ENCODE measurements around the gene SPRTN. TPM values are rescaled to one million over a fixed set of nuclear protein-coding genes. Genes with fewer than 3 reads are reported as not detected.
A peak's percentile ranks its signal among the peaks of the same experiment; 100 is the strongest.

SPRTN gene
- total RNA-seq, 1 experiment from 2014 or later = 14.9 TPM

DNA sequence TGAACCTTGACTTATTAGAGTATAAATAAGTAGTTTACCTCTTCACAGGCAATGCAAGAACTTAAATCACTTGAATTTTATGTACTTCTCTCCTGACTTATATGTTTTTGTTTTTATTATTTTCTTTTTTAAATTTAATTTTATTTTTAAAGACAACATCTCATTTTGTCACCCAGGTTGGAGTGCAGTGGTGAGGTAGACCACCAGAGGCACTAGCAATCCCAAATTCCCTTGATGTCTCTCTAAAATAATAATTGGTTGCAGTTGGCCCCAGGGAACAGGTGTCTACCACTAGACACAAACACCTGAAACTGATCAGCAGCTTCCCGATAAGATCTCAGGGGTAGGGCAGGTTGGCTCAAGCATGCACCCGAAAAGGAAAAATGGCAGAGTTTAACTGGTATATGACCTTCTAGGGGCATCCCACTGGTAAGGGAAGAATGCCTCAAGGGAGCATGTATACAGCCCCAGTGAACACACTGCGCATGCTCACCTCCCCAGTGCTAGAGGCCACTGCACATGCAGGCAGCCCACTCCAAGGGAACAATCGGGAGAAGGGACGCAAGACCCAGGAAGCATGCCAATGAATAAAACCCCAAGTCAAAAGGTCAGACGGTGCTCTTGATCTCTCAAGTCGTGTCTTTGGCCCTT is 15.1 kb upstream of the SPRTN start:
- Histone ChIP-seq H3K9ac (ENCODE audit: low read length) (no peak overlapping the region), H3K9me2 (ENCODE audit: insufficient read depth) (no peaks in the 10 kb centered on the region), H3K4me2 (ENCODE audit: low read length) (no peak overlapping the region), H3K27me3 (ENCODE audit: insufficient read depth, low read length) (no peaks in the 10 kb centered on the region), H3K4me3 (replicated peaks in 1 of 2; ENCODE audit: low read depth in 1 of 2, low read length in 2 of 2) (no peak overlapping the region), H3K27ac (ENCODE audit: low read depth, low read length) (no peak overlapping the region), H3K4me1 (ENCODE audit: control insufficient read depth in 1 of 2, insufficient read depth in 2 of 2, low read length in 2 of 2) (no peaks in the 10 kb centered on the region), H2AFZ (ENCODE audit: low read depth, low read length, poor library complexity, severe bottlenecking) (no peak overlapping the region), H4K20me1 (ENCODE audit: insufficient read depth) (no peaks in the 10 kb centered on the region), H3K9me3 (ENCODE audit: control insufficient read depth in 1 of 2, insufficient read depth in 1 of 2, low read depth in 1 of 2, low read length in 2 of 2) (no peaks in the 10 kb centered on the region), H3K79me2 (ENCODE audit: insufficient read depth, low read length) (no peaks in the 10 kb centered on the region), H3K36me3 (ENCODE audit: control insufficient read depth in 1 of 2, insufficient read depth in 2 of 2, low read length in 2 of 2) (no peaks in the 10 kb centered on the region)
- ChIA-PET RAD21 (ENCODE audit: low non-redundant PET in 1 of 2, low total read pairs in 2 of 2, uncharacterized antibody in 2 of 2, unreplicated experiment in 2 of 2) (no interaction called here), POLR2A (no interaction called here), CTCF (no interaction called here)
- ATAC-seq (no peak), DNase-seq (ENCODE audit: low read depth, low spot score) (no peak)
- intact Hi-C loops (cut with micrococcal nuclease) = no loop called here
- TF ChIP-seq JUND (IDR thresholded peaks at IDR 0.05) (no peak), SP1 (IDR thresholded peaks at IDR 0.05; ENCODE audit: low read depth) (no peak)
- TF ChIP-seq, protein P1, sequence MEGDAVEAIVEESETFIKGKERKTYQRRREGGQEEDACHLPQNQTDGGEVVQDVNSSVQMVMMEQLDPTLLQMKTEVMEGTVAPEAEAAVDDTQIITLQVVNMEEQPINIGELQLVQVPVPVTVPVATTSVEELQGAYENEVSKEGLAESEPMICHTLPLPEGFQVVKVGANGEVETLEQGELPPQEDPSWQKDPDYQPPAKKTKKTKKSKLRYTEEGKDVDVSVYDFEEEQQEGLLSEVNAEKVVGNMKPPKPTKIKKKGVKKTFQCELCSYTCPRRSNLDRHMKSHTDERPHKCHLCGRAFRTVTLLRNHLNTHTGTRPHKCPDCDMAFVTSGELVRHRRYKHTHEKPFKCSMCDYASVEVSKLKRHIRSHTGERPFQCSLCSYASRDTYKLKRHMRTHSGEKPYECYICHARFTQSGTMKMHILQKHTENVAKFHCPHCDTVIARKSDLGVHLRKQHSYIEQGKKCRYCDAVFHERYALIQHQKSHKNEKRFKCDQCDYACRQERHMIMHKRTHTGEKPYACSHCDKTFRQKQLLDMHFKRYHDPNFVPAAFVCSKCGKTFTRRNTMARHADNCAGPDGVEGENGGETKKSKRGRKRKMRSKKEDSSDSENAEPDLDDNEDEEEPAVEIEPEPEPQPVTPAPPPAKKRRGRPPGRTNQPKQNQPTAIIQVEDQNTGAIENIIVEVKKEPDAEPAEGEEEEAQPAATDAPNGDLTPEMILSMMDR (IDR thresholded peaks at IDR 0.05 in 2 of 3, conservative IDR thresholded peaks at IDR 0.05 in 1 of 3; ENCODE audit: borderline replicate concordance in 1 of 3, insufficient read depth in 1 of 3, low read depth in 2 of 3, low read length in 2 of 3) = peak in 2 of 3 experiments; percentile 22 to 31; a peak in 4 of 6 replicates
- no TSS peak for BruUV-seq (replicated peaks)

DNA sequence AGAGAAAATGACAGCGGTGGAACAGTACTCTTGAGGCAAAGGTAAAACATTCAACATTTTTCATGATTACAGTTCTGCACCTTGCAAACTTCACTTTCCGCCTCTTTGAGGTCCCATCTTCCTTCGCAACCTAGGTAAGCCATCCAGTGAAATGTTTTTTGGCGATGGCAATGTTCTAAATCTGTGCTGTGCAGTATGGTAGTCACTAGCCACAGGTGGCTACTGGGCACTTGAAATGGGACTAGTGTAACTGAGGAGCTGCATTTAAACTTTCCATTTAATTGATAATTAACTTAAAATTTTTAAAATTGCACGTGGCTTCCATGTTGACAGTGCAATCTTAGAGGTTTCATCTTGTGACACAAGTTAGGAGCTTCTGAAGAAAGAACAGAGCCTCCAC is 13.4 kb upstream of the SPRTN start:
- TF ChIP-seq, protein P2, sequence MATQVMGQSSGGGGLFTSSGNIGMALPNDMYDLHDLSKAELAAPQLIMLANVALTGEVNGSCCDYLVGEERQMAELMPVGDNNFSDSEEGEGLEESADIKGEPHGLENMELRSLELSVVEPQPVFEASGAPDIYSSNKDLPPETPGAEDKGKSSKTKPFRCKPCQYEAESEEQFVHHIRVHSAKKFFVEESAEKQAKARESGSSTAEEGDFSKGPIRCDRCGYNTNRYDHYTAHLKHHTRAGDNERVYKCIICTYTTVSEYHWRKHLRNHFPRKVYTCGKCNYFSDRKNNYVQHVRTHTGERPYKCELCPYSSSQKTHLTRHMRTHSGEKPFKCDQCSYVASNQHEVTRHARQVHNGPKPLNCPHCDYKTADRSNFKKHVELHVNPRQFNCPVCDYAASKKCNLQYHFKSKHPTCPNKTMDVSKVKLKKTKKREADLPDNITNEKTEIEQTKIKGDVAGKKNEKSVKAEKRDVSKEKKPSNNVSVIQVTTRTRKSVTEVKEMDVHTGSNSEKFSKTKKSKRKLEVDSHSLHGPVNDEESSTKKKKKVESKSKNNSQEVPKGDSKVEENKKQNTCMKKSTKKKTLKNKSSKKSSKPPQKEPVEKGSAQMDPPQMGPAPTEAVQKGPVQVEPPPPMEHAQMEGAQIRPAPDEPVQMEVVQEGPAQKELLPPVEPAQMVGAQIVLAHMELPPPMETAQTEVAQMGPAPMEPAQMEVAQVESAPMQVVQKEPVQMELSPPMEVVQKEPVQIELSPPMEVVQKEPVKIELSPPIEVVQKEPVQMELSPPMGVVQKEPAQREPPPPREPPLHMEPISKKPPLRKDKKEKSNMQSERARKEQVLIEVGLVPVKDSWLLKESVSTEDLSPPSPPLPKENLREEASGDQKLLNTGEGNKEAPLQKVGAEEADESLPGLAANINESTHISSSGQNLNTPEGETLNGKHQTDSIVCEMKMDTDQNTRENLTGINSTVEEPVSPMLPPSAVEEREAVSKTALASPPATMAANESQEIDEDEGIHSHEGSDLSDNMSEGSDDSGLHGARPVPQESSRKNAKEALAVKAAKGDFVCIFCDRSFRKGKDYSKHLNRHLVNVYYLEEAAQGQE (IDR thresholded peaks at IDR 0.05; ENCODE audit: low read depth) = no peak
- no peak overlapping the region for H3K4me2 ChIP-seq (ENCODE audit: low read length)
- intact Hi-C loops (cut with micrococcal nuclease) = no loop called here
- H3K4me1 ChIP-seq (ENCODE audit: control insufficient read depth in 1 of 2, insufficient read depth in 2 of 2, low read length in 2 of 2) = no peaks in the 10 kb centered on the region
- POLR2A ChIA-PET = interaction anchor here (2.1 kb wide), 1 partner anchor 13 kb away, joined by 5 read pairs; the partner anchor contains the start of genes EXOC8 and SPRTN
- no peak overlapping the region for H3K9ac ChIP-seq (ENCODE audit: low read length)
- no peak for ATAC-seq
- no TSS peak for BruUV-seq (replicated peaks)
- CTCF ChIA-PET = interaction anchor here (1.1 kb wide), 1 partner anchor 13 kb away, joined by 3 read pairs; the partner anchor contains the start of genes EXOC8 and SPRTN
- DNase-seq (ENCODE audit: low read depth, low spot score) = no peak
- H3K27me3 ChIP-seq (ENCODE audit: insufficient read depth, low read length) = no peaks in the 10 kb centered on the region
- H3K9me2 ChIP-seq (ENCODE audit: insufficient read depth) = no peaks in the 10 kb centered on the region
- no peaks in the 10 kb centered on the region for H3K9me3 ChIP-seq (ENCODE audit: control insufficient read depth in 1 of 2, insufficient read depth in 1 of 2, low read depth in 1 of 2, low read length in 2 of 2)
- no peak overlapping the region for H3K4me3 ChIP-seq (replicated peaks in 1 of 2; ENCODE audit: low read depth in 1 of 2, low read length in 2 of 2)
- RAD21 ChIA-PET (ENCODE audit: low non-redundant PET in 1 of 2, low total read pairs in 2 of 2, uncharacterized antibody in 2 of 2, unreplicated experiment in 2 of 2) = no interaction called here
- H4K20me1 ChIP-seq (ENCODE audit: insufficient read depth) = no peaks in the 10 kb centered on the region
- H2AFZ ChIP-seq (ENCODE audit: low read depth, low read length, poor library complexity, severe bottlenecking) = no peak overlapping the region
- no peaks in the 10 kb centered on the region for H3K36me3 ChIP-seq (ENCODE audit: control insufficient read depth in 1 of 2, insufficient read depth in 2 of 2, low read length in 2 of 2)
- no peaks in the 10 kb centered on the region for H3K79me2 ChIP-seq (ENCODE audit: insufficient read depth, low read length)
- H3K27ac ChIP-seq (ENCODE audit: low read depth, low read length) = no peak overlapping the region
